Neural cell (in vitro differentiated cells): ENCODE data around the gene YLPM1. TPM values are rescaled to one million over a fixed set of nuclear protein-coding genes. Genes with fewer than 3 reads are reported as not detected.

Source experiments
- H2AFZ ChIP-seq: fragments of 200-600, 300-800 bp; sonication (generic), shearing (Covaris generic); 2 replicates; pipeline ENCODE4 v1.6.0; 2014; ENCODE audit warnings: low read depth, mild to moderate bottlenecking, antibody characterized with exemption, low read length, moderate library complexity
- H3F3A ChIP-seq: fragments of 200-600 bp; shearing (Covaris generic); 2 replicates; pipeline ENCODE4 v1.6.1; 2016; ENCODE audit warnings: mild to moderate bottlenecking, moderate library complexity, mixed read lengths, antibody characterized with exemption, low read length; ENCODE audit not compliant: insufficient read depth, poor library complexity, severe bottlenecking
- H3K27ac ChIP-seq: fragments of 200-600, 300-800 bp; sonication (generic), shearing (Covaris generic); 2 replicates; pipeline ENCODE4 v1.5.1; 2014; ENCODE audit warnings: mild to moderate bottlenecking, low read length, moderate library complexity
- H3K27me3 ChIP-seq: fragments of 300-800, 200-600 bp; sonication (generic), shearing (Covaris generic); 2 replicates; pipeline ENCODE4 v1.6.0; 2014; ENCODE audit warnings: mild to moderate bottlenecking, low read depth, low read length, moderate library complexity; ENCODE audit not compliant: insufficient read depth
- H3K36me3 ChIP-seq: fragments of 300-800, 200-600 bp; sonication (generic), shearing (Covaris generic); 2 replicates; pipeline ENCODE4 v1.5.1; 2014; ENCODE audit warnings: mild to moderate bottlenecking, antibody characterized with exemption, low read length, moderate library complexity; ENCODE audit not compliant: insufficient read depth
- H3K4me2 ChIP-seq: fragments of 300-800, 200-600 bp; sonication (generic), shearing (Covaris generic); 2 replicates; pipeline ENCODE4 v1.6.0; 2014; ENCODE audit warnings: mild to moderate bottlenecking, low read length
- H3K4me3 ChIP-seq: fragments of 300-800, 200-600 bp; sonication (generic), shearing (Covaris generic); 2 replicates; pipeline ENCODE4 v1.5.1; 2014; ENCODE audit warnings: mild to moderate bottlenecking, low read length, moderate library complexity
- H3K79me2 ChIP-seq: fragments of 200-600 bp; shearing (Covaris generic); replicated peaks from 2 replicates; pipeline ENCODE4 v1.6.0; 2014; ENCODE audit warnings: mild to moderate bottlenecking, low read length, moderate library complexity; ENCODE audit not compliant: insufficient read depth
- H3K9ac ChIP-seq: fragments of 300-800, 200-600 bp; sonication (generic), shearing (Covaris generic); 2 replicates; pipeline ENCODE4 v1.6.1; 2016; ENCODE audit warnings: mild to moderate bottlenecking, low read length, mixed read lengths
- H3K9me2 ChIP-seq: fragments of 200-600 bp; shearing (Covaris generic); 2 replicates; pipeline ENCODE4 v1.6.1; 2016; ENCODE audit warnings: mild to moderate bottlenecking, low read length, mixed read lengths; ENCODE audit not compliant: insufficient read depth
- H3K9me3 ChIP-seq: fragments of 200-600, 300-800 bp; sonication (generic), shearing (Covaris generic); 2 replicates; pipeline ENCODE4 v1.6.1; 2016; ENCODE audit warnings: mild to moderate bottlenecking, mixed run types, low read length, moderate library complexity, mixed read lengths
- H4K20me1 ChIP-seq: fragments of 200-600 bp; shearing (Covaris generic); 2 replicates; pipeline ENCODE4 v1.6.1; 2016; ENCODE audit warnings: mild to moderate bottlenecking, mixed run types; ENCODE audit not compliant: insufficient read depth
- CTCF ChIP-seq: fragments of 450-650 bp; IDR thresholded peaks from 2 replicates; pipeline ENCODE4 v1.5.1; 2014; ENCODE audit warnings: antibody characterized with exemption, mild to moderate bottlenecking, moderate library complexity; ENCODE audit not compliant: poor library complexity, severe bottlenecking
- EP300 ChIP-seq: fragments of 450-650 bp; conservative IDR thresholded peaks from 2 replicates; pipeline ENCODE4 v1.6.1; 2014; ENCODE audit warnings: antibody characterized with exemption, mild to moderate bottlenecking, moderate library complexity; ENCODE audit not compliant: poor library complexity, severe bottlenecking
- EZH2 ChIP-seq: fragments of 200-600, 300-800 bp; shearing (Covaris generic), sonication (generic); IDR thresholded peaks from 2 replicates; pipeline ENCODE4 v1.6.1; 2014; ENCODE audit warnings: antibody characterized with exemption, low read length, borderline replicate concordance, mild to moderate bottlenecking; ENCODE audit not compliant: insufficient read depth, poor library complexity, severe bottlenecking
- MXI1 ChIP-seq: fragments of 450-650 bp; conservative IDR thresholded peaks from 2 replicates; pipeline ENCODE4 v1.6.1; 2014; ENCODE audit warnings: antibody characterized with exemption, mild to moderate bottlenecking; ENCODE audit not compliant: poor library complexity, severe bottlenecking
- POLR2AphosphoS5 ChIP-seq: IDR thresholded peaks from 2 replicates; pipeline ENCODE4 v1.6.1; 2012
- RAD21 ChIP-seq: fragments of 450-650 bp; conservative IDR thresholded peaks from 2 replicates; pipeline ENCODE4 v1.6.1; 2014; ENCODE audit warnings: antibody characterized with exemption, mild to moderate bottlenecking, moderate library complexity
- REST ChIP-seq: IDR thresholded peaks from 2 replicates; pipeline ENCODE4 v1.6.1; 2012; ENCODE audit warnings: borderline replicate concordance
- SMC3 ChIP-seq: fragments of 450-650 bp; conservative IDR thresholded peaks from 2 replicates; pipeline ENCODE4 v1.6.1; 2014; ENCODE audit warnings: antibody characterized with exemption, mild to moderate bottlenecking, moderate library complexity; ENCODE audit not compliant: poor library complexity
- TAF1 ChIP-seq: IDR thresholded peaks from 2 replicates; pipeline ENCODE4 v1.6.1; 2012; ENCODE audit warnings: low read depth
- polyA plus RNA-seq: library from polyadenylated mRNA; depleted of rRNA; stranded (reverse); fragments of >200 nt; gene quantifications from 2 replicates; pipeline ENCODE4 v1.2.3, GENCODE V29; 2014

The YLPM1 gene
- polyA plus RNA-seq, 1 donor from 2014 or later = 63.4 TPM

- H3K4me2 ChIP-seq = no peak overlapping the region
- H3K9me2 ChIP-seq = no peaks in the 10 kb centered on the region
- no peaks in the 10 kb centered on the region for H3K27me3 ChIP-seq
- H3K4me3 ChIP-seq = no peak overlapping the region
- no peaks in the 10 kb centered on the region for H3K36me3 ChIP-seq
- H2AFZ ChIP-seq = no peak overlapping the region
- H4K20me1 ChIP-seq = no peaks in the 10 kb centered on the region
- TF ChIP-seq CTCF = no peak
- no peak for TF ChIP-seq EZH2
- no peak for TF ChIP-seq SMC3
- TF ChIP-seq EP300 = no peak
- TF ChIP-seq TAF1 = no peak
- no peak for TF ChIP-seq RAD21
- no peak for TF ChIP-seq MXI1
- no peak for TF ChIP-seq POLR2AphosphoS5
- TF ChIP-seq REST = no peak
- no peak overlapping the region for H3K9ac ChIP-seq
- no peaks in the 10 kb centered on the region for H3F3A ChIP-seq
- no peaks in the 10 kb centered on the region for H3K9me3 ChIP-seq
- H3K27ac ChIP-seq = no peak overlapping the region
- no peaks in the 10 kb centered on the region for H3K79me2 ChIP-seq
Measured at GRCh38 chr14:74858022-74858421, 94.9 kb downstream of the YLPM1 start.

GRCh38 chr14:74859757-74860552 lies 96.8 kb downstream of the YLPM1 start:
- Histone ChIP-seq H3K79me2 (no peaks in the 10 kb centered on the region), H3K9ac (no peak overlapping the region), H4K20me1 (no peaks in the 10 kb centered on the region), H3K36me3 (no peaks in the 10 kb centered on the region), H2AFZ (no peak overlapping the region), H3K27me3 (no peaks in the 10 kb centered on the region), H3K4me2 (no peak overlapping the region), H3K27ac (no peak overlapping the region), H3K4me3 (no peak overlapping the region), H3K9me2 (no peaks in the 10 kb centered on the region), H3K9me3 (no peaks in the 10 kb centered on the region), H3F3A (no peaks in the 10 kb centered on the region)
- TF ChIP-seq REST = no peak
- TF ChIP-seq TAF1 = no peak
- no peak for TF ChIP-seq POLR2AphosphoS5
- TF ChIP-seq SMC3 = no peak
- no peak for TF ChIP-seq EZH2
